H9 (cell line): ENCODE results near the gene NEURL1. TPM values are rescaled to one million over a fixed set of nuclear protein-coding genes. Genes with fewer than 3 reads are reported as not detected.

Experiments
- DNase-seq: peaks from one replicate; pipeline ENCODE4 v3.0.0-alpha.2; 2017
- H2AFZ ChIP-seq: one replicate; pipeline ENCODE4 v1.6.1; 2013; ENCODE audit warnings: mild to moderate bottlenecking, low read length, control low read depth, moderate library complexity
- H2AK5ac ChIP-seq: 2 replicates; pipeline ENCODE4 v1.6.1; 2013; ENCODE audit warnings: low read length, control low read depth, mixed read lengths; ENCODE audit not compliant: insufficient read length
- H2BK120ac ChIP-seq: one replicate; pipeline ENCODE4 v1.6.1; 2013; ENCODE audit warnings: low read depth, mild to moderate bottlenecking, low read length, control low read depth, inconsistent platforms; ENCODE audit not compliant: poor library complexity, severe bottlenecking
- H2BK12ac ChIP-seq: 2 replicates; pipeline ENCODE4 v1.6.1; 2013; ENCODE audit warnings: low read length, control low read depth, mixed read lengths, low read depth; ENCODE audit not compliant: insufficient read length
- H2BK15ac ChIP-seq: 2 replicates; pipeline ENCODE4 v1.6.1; 2013; ENCODE audit warnings: low read depth, low read length, control low read depth
- H2BK20ac ChIP-seq: one replicate; pipeline ENCODE4 v1.6.1; 2013; ENCODE audit warnings: low read depth, mild to moderate bottlenecking, low read length, control low read depth, inconsistent platforms; ENCODE audit not compliant: poor library complexity, severe bottlenecking
- H2BK5ac ChIP-seq: 2 replicates; pipeline ENCODE4 v1.6.1; 2013; ENCODE audit warnings: low read length, control low read depth, mixed read lengths; ENCODE audit not compliant: insufficient read length
- H3K14ac ChIP-seq: 2 replicates; pipeline ENCODE4 v1.6.1; 2013; ENCODE audit warnings: low read length, control low read depth; ENCODE audit not compliant: insufficient read depth
- H3K18ac ChIP-seq: 2 replicates; pipeline ENCODE4 v1.6.1; 2013; ENCODE audit warnings: low read depth, mild to moderate bottlenecking, mixed read lengths, low read length, control low read depth; ENCODE audit not compliant: insufficient read length
- H3K23ac ChIP-seq: 2 replicates; pipeline ENCODE4 v1.6.1; 2013; ENCODE audit warnings: low read length, control low read depth, mixed read lengths, low read depth; ENCODE audit not compliant: insufficient read length
- H3K23me2 ChIP-seq: 2 replicates; pipeline ENCODE4 v1.6.1; 2013; ENCODE audit warnings: low read depth, mild to moderate bottlenecking, mixed read lengths, low read length, control low read depth; ENCODE audit not compliant: insufficient read length, poor library complexity, severe bottlenecking
- H3K27ac ChIP-seq: 2 replicates; pipeline ENCODE4 v1.5.1; 2013; ENCODE audit warnings: low read length, control low read depth, mixed read lengths, low read depth; ENCODE audit not compliant: insufficient read length
- H3K27me3 ChIP-seq: 2 replicates; pipeline ENCODE4 v1.6.1; 2013; ENCODE audit warnings: low read length, control low read depth, inconsistent platforms; ENCODE audit not compliant: insufficient read depth
- H3K4ac ChIP-seq: 2 replicates; pipeline ENCODE4 v1.6.1; 2013; ENCODE audit warnings: low read depth, mild to moderate bottlenecking, control low read depth, inconsistent platforms, low read length, moderate library complexity
- H3K4me1 ChIP-seq: 2 replicates; pipeline ENCODE4 v1.6.1; 2013; ENCODE audit warnings: low read length, control low read depth, inconsistent platforms; ENCODE audit not compliant: insufficient read depth
- H3K4me2 ChIP-seq: 2 replicates; pipeline ENCODE4 v1.6.1; 2013; ENCODE audit warnings: low read length, control low read depth, mixed read lengths; ENCODE audit not compliant: insufficient read length, insufficient read depth
- H3K56ac ChIP-seq: 2 replicates; pipeline ENCODE4 v1.6.1; 2013; ENCODE audit warnings: low read depth, mild to moderate bottlenecking, mixed read lengths, low read length, control low read depth; ENCODE audit not compliant: insufficient read length
- H3K79me1 ChIP-seq: 2 replicates; pipeline ENCODE4 v1.6.1; 2013; ENCODE audit warnings: low read depth, mild to moderate bottlenecking, moderate library complexity, low read length, control low read depth, inconsistent platforms; ENCODE audit not compliant: insufficient read depth, poor library complexity, severe bottlenecking
- H3K79me2 ChIP-seq: 2 replicates; pipeline ENCODE4 v1.6.1; 2013; ENCODE audit warnings: low read length, control low read depth, inconsistent platforms; ENCODE audit not compliant: insufficient read depth
- H3K9ac ChIP-seq: 2 replicates; pipeline ENCODE4 v1.6.1; 2013; ENCODE audit warnings: low read length, control low read depth, mixed read lengths; ENCODE audit not compliant: insufficient read length; ENCODE audit errors: extremely low read depth
- H3K9me3 ChIP-seq: one replicate; pipeline ENCODE4 v1.6.1; 2013; ENCODE audit warnings: low read depth, low read length, inconsistent platforms; ENCODE audit not compliant: control insufficient read depth
- H3T11ph ChIP-seq: one replicate; pipeline ENCODE4 v1.6.1; 2013; ENCODE audit warnings: mild to moderate bottlenecking, low read length, control low read depth, inconsistent platforms
- H4K20me1 ChIP-seq: one replicate; pipeline ENCODE4 v1.6.1; 2013; ENCODE audit not compliant: control insufficient read depth, insufficient read length, insufficient read depth
- H4K5ac ChIP-seq: 2 replicates; pipeline ENCODE4 v1.6.1; 2013; ENCODE audit warnings: low read depth, mild to moderate bottlenecking, mixed read lengths, low read length, control low read depth; ENCODE audit not compliant: insufficient read length
- H4K8ac ChIP-seq: replicated peaks from 2 replicates; pipeline ENCODE4 v1.6.1; 2013; ENCODE audit warnings: low read length, control low read depth, mixed read lengths, low read depth; ENCODE audit not compliant: insufficient read length
- H4K91ac ChIP-seq: 2 replicates; pipeline ENCODE4 v1.6.1; 2013; ENCODE audit warnings: low read depth, mild to moderate bottlenecking, moderate library complexity, mixed read lengths, low read length, control low read depth; ENCODE audit not compliant: insufficient read length
- H3K27ac Mint-ChIP-seq, 3 experiments: 2 replicates in 2 of 3; 3 replicates in 1 of 3; pipeline ENCODE4 v1.8.0; 2020 to 2021; ENCODE audit warnings: mixed read lengths in 3 of 3, mild to moderate bottlenecking in 1 of 3, moderate library complexity in 1 of 3
- H3K27me3 Mint-ChIP-seq: 2 replicates; pipeline ENCODE4 v1.8.0; 2021; ENCODE audit warnings: low read depth, mild to moderate bottlenecking, moderate library complexity, mixed read lengths
- H3K36me3 Mint-ChIP-seq, 3 experiments: 2 replicates in 2 of 3; 3 replicates in 1 of 3; pipeline ENCODE4 v1.8.0; 2020 to 2021; ENCODE audit warnings: low read depth in 3 of 3, mixed read lengths in 3 of 3; ENCODE audit not compliant: insufficient read depth in 1 of 3
- H3K4me1 Mint-ChIP-seq, 2 experiments: 2 replicates each; pipeline ENCODE4 v1.8.0; 2020; ENCODE audit warnings: mixed read lengths in 2 of 2
- H3K4me3 Mint-ChIP-seq, 2 experiments: 2 replicates in 1 of 2; 3 replicates in 1 of 2; pipeline ENCODE4 v1.8.0; 2020 to 2021; ENCODE audit warnings: mild to moderate bottlenecking in 2 of 2, mixed read lengths in 2 of 2, moderate library complexity in 1 of 2
- H3K9me3 Mint-ChIP-seq, 2 experiments: 2 replicates in 1 of 2; 3 replicates in 1 of 2; pipeline ENCODE4 v1.8.0; 2020; ENCODE audit warnings: mild to moderate bottlenecking in 2 of 2, mixed read lengths in 2 of 2, moderate library complexity in 1 of 2
- WGBS: extraction: QIAGEN DNeasy Blood & Tissue Kit; methylation state at CpG from one replicate; pipeline ENCODE4 v1.1.7; 2013; ENCODE audit warnings: missing lambda C conversion rate, low lambda C conversion rate, mixed read lengths; ENCODE audit not compliant: insufficient read length; ENCODE audit errors: extremely low coverage; 5-methylcytosine and 5-hydroxymethylcytosine counted together
- total RNA-seq: library from RNA; stranded (reverse); gene quantifications from 2 replicates; pipeline ENCODE4 v1.2.1, GENCODE V29; 2021
- TF ChIP-seq, protein P1 (sequence below): fragments of 200-600 bp; sonication (generic); conservative IDR thresholded peaks from 3 replicates; pipeline ENCODE4 v1.8.0; 2021; ENCODE audit warnings: antibody characterized with exemption, mild to moderate bottlenecking

The NEURL1 gene
- total RNA-seq, 1 experiment from 2014 or later, result 1.2 TPM

DNA sequence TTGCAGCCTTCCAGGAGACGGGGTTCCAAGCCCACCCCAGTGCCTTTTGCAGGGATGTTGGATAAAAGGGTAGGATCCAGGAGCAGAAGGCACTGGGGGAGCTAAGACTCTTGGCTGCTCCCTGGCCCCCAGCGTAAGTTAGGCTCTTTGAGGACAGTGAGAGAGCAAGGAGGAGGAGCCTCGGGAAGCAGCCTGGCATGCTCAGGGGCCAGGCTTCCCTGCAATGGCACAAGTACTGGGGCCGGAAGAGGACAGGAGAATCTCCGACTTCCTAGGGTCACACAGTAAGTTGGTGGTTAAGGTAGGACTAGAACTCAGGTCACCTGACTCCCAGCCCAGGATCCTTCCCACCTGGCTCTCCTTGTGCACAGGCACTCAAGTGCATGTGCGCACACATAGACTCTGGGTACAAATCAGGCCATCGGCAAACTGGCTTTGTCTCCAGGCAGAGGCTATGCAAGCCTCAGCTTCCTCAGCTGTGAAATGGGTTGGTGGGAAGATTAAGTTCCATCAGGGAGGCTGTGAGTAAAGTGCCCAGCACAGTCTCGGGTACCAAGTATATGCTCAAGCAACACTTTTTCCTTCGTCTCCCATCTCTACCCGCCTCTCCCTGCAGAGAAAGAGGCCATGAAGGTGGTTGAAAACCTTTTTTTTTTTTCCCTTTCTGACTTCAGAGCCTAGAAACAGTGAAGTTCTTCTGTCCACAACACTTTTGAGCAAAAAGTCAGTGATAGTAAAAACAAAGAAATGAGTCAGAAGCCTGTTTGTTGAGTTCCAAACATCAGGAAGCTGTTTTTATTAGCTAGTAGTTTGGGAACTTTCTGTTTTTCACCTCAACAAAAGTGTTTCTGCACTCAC lies 79.1 kb downstream of the NEURL1 start:
- Mint-ChIP-seq H3K4me1 (peaks cover 0 to 9% of the 10 kb centered on the region in 2 experiments; a peak in 3 of 4 replicates), H3K4me3 (no peak overlapping the region), H3K36me3 (no peaks in the 10 kb centered on the region), H3K9me3 (no peaks in the 10 kb centered on the region), H3K27me3 (no peaks in the 10 kb centered on the region; the same call in 1 of the 2 replicates), H3K27ac (no peak overlapping the region; a peak in 1 of 7 replicates)
- no peak overlapping the region for H3K23ac ChIP-seq
- no peak overlapping the region for H2BK20ac ChIP-seq
- H3K79me2 ChIP-seq, result no peaks in the 10 kb centered on the region
- no peak overlapping the region for H2AK5ac ChIP-seq
- H4K20me1 ChIP-seq, result no peaks in the 10 kb centered on the region
- no peak overlapping the region for H3K9ac ChIP-seq
- no peak overlapping the region for H4K5ac ChIP-seq
- H2BK15ac ChIP-seq, result no peak overlapping the region
- no peak for DNase-seq
- H3K14ac ChIP-seq, result no peak overlapping the region
- no peaks in the 10 kb centered on the region for H3K27me3 ChIP-seq
- no peaks in the 10 kb centered on the region for H3K9me3 ChIP-seq
- no peak overlapping the region for H2BK5ac ChIP-seq
- H4K91ac ChIP-seq, result no peak overlapping the region
- no CpG with 5 or more reads among the region's 10 CpGs for WGBS
- H4K8ac ChIP-seq, result no peak overlapping the region
- no peak overlapping the region for H2BK120ac ChIP-seq
- H2AFZ ChIP-seq, result no peak overlapping the region
- H3K18ac ChIP-seq, result no peak overlapping the region
- H3K4me1 ChIP-seq, result no peaks in the 10 kb centered on the region
- no peaks in the 10 kb centered on the region for H3K23me2 ChIP-seq
- no peak overlapping the region for H3K27ac ChIP-seq
- TF ChIP-seq, protein P1, sequence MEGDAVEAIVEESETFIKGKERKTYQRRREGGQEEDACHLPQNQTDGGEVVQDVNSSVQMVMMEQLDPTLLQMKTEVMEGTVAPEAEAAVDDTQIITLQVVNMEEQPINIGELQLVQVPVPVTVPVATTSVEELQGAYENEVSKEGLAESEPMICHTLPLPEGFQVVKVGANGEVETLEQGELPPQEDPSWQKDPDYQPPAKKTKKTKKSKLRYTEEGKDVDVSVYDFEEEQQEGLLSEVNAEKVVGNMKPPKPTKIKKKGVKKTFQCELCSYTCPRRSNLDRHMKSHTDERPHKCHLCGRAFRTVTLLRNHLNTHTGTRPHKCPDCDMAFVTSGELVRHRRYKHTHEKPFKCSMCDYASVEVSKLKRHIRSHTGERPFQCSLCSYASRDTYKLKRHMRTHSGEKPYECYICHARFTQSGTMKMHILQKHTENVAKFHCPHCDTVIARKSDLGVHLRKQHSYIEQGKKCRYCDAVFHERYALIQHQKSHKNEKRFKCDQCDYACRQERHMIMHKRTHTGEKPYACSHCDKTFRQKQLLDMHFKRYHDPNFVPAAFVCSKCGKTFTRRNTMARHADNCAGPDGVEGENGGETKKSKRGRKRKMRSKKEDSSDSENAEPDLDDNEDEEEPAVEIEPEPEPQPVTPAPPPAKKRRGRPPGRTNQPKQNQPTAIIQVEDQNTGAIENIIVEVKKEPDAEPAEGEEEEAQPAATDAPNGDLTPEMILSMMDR, result no peak
- H3K4ac ChIP-seq, result no peak overlapping the region
- no peak overlapping the region for H3K4me2 ChIP-seq
- no peaks in the 10 kb centered on the region for H3K79me1 ChIP-seq
- no peak overlapping the region for H3T11ph ChIP-seq
- no peak overlapping the region for H3K56ac ChIP-seq
- H2BK12ac ChIP-seq, result no peak overlapping the region
